Keratinocyte (primary cell): ENCODE results near the gene LEP. TPM values are rescaled to one million over a fixed set of nuclear protein-coding genes. Genes with fewer than 3 reads are reported as not detected.

Experiments
- DNase-seq: peaks from one replicate; pipeline ENCODE4 v3.0.0-alpha.2; 2011; ENCODE audit warnings: low read depth, missing footprints, low spot score
- FAIRE-seq: peaks from 2 replicates; lab custom pipeline; 2011; peaks lifted over from hg19 to GRCh38; lab: Jason Lieb, UNC
- H2AFZ ChIP-seq: 2 replicates; pipeline ENCODE4 v1.6.0; 2012; ENCODE audit warnings: low read length, control low read depth, inconsistent platforms; ENCODE audit not compliant: control insufficient read depth
- H3K27ac ChIP-seq: 2 replicates; pipeline ENCODE4 v1.5.1; 2011; ENCODE audit warnings: low read length; ENCODE audit not compliant: control insufficient read depth, insufficient read depth
- H3K27me3 ChIP-seq: 3 replicates; pipeline ENCODE4 v1.6.0; 2011; ENCODE audit warnings: low read length; ENCODE audit not compliant: control insufficient read depth, insufficient read depth; ENCODE audit errors: extremely low read depth
- H3K36me3 ChIP-seq, 2 experiments: 2 replicates in 1 of 2; 3 replicates in 1 of 2; pipeline ENCODE4 v1.5.1; 2011; ENCODE audit warnings: low read length in 2 of 2, mild to moderate bottlenecking in 1 of 2; ENCODE audit not compliant: control insufficient read depth in 2 of 2, insufficient read depth in 2 of 2; ENCODE audit errors: extremely low read depth in 1 of 2
- H3K4me1 ChIP-seq: 3 replicates; pipeline ENCODE4 v1.5.1; 2011; ENCODE audit warnings: low read length; ENCODE audit not compliant: control insufficient read depth, insufficient read depth; ENCODE audit errors: extremely low read depth
- H3K4me2 ChIP-seq: 3 replicates; pipeline ENCODE4 v1.6.0; 2011; ENCODE audit warnings: low read depth, low read length; ENCODE audit not compliant: control insufficient read depth, insufficient read depth; ENCODE audit errors: extremely low read depth
- H3K4me3 ChIP-seq, 3 experiments: fragments of 200-600 bp in 1 of 3; sonication (generic) in 1 of 3; 2 replicates in 2 of 3; 3 replicates in 1 of 3; pipeline ENCODE4 v1.5.1; 2011 to 2016; ENCODE audit warnings: low read length in 3 of 3, mild to moderate bottlenecking in 3 of 3, control low read depth in 2 of 3, inconsistent platforms in 1 of 3, low read depth in 1 of 3, mixed read lengths in 1 of 3, mixed run types in 1 of 3, moderate library complexity in 1 of 3; ENCODE audit not compliant: control insufficient read depth in 2 of 3, insufficient read depth in 2 of 3; ENCODE audit errors: extremely low read depth in 1 of 3
- H3K79me2 ChIP-seq: 2 replicates; pipeline ENCODE4 v1.6.0; 2012; ENCODE audit warnings: low read length; ENCODE audit not compliant: control insufficient read depth, insufficient read depth
- H3K9ac ChIP-seq: 3 replicates; pipeline ENCODE4 v1.6.0; 2011; ENCODE audit warnings: low read length; ENCODE audit not compliant: control insufficient read depth, insufficient read depth; ENCODE audit errors: extremely low read depth
- H3K9me1 ChIP-seq: 3 replicates; pipeline ENCODE4 v1.6.0; 2011; ENCODE audit warnings: low read length; ENCODE audit not compliant: control insufficient read depth, insufficient read depth; ENCODE audit errors: extremely low read depth
- H3K9me3 ChIP-seq: 2 replicates; pipeline ENCODE4 v1.5.1; 2012; ENCODE audit warnings: low read depth, low read length; ENCODE audit not compliant: control insufficient read depth
- H4K20me1 ChIP-seq: 3 replicates; pipeline ENCODE4 v1.6.0; 2011; ENCODE audit warnings: low read length; ENCODE audit not compliant: control insufficient read depth, insufficient read depth; ENCODE audit errors: extremely low read depth
- CTCF ChIP-seq, 3 experiments: IDR thresholded peaks in 1 of 3; conservative IDR thresholded peaks in 1 of 3; optimal IDR thresholded peaks in 1 of 3; 2 replicates in 2 of 3; 3 replicates in 1 of 3; pipeline versions ENCODE3 to v1.5.1; 2011; ENCODE audit warnings: low read length in 3 of 3, mild to moderate bottlenecking in 3 of 3, moderate library complexity in 2 of 3, control low read depth in 1 of 3, inconsistent platforms in 1 of 3; ENCODE audit not compliant: insufficient read depth in 2 of 3; ENCODE audit errors: extremely low read depth in 1 of 3
- EZH2 ChIP-seq: IDR thresholded peaks from one replicate; pipeline ENCODE4 v1.6.1; 2012; ENCODE audit warnings: inconsistent platforms, mild to moderate bottlenecking, low read length, moderate library complexity
- dilution Hi-C: fragments of 300-500 bp; cut with MboI; formaldehyde crosslinking; loops from one replicate; pipeline ENCODE4 v1.7.0; 2020; ENCODE audit warnings: low sequenced_read_pairs; ENCODE audit not compliant: extremely low pct_ligation_motif_present
- polyA plus RNA-seq, 5 experiments: library from polyadenylated mRNA; depleted of rRNA in 3 of 5; stranded (reverse) in 3 of 5; stranded (forward) in 1 of 5; unstranded in 1 of 5; fragments of >200 nt; gene quantifications; 1 replicate in 1 of 5; 2 replicates in 3 of 5; 3 replicates in 1 of 5; pipeline versions ENCODE4 v1.2.1 to v1.2.3, GENCODE V29; 2011 to 2012; ENCODE audit warnings: missing spikeins in 2 of 5, low read depth in 1 of 5, low replicate concordance in 1 of 5

LEP gene
- polyA plus RNA-seq, 1 donor (not counting 4 experiments of a cell fraction or from before 2014, with no cell fraction given), result 0.10 TPM

- DNase-seq (no peak), FAIRE-seq (no peak)
- dilution Hi-C loops, result no loop called here
- Histone ChIP-seq H3K4me3 (no peak overlapping the region), H2AFZ (no peak overlapping the region), H3K36me3 (no peaks in the 10 kb centered on the region), H3K9ac (no peak overlapping the region), H3K9me1 (no peaks in the 10 kb centered on the region), H3K27ac (no peak overlapping the region), H3K9me3 (no peaks in the 10 kb centered on the region), H4K20me1 (no peaks in the 10 kb centered on the region), H3K4me1 (peaks cover 11% of the 10 kb centered on the region), H3K4me2 (no peak overlapping the region), H3K27me3 (no peaks in the 10 kb centered on the region), H3K79me2 (no peaks in the 10 kb centered on the region)
- TF ChIP-seq EZH2 (no peak), CTCF (optimal IDR thresholded peaks at IDR 0.05 in 1 of 3, IDR thresholded peaks at IDR 0.05 in 1 of 3, conservative IDR thresholded peaks at IDR 0.05 in 1 of 3; ENCODE audit: extremely low read depth in 1 of 3, insufficient read depth in 2 of 3, low read length in 3 of 3) (no peak)
Observed at GRCh38 chr7:128274246-128274883, 33.3 kb downstream of the LEP start.

- Histone ChIP-seq H3K36me3 (no peaks in the 10 kb centered on the region), H2AFZ (no peak overlapping the region), H3K4me2 (no peak overlapping the region), H3K79me2 (no peaks in the 10 kb centered on the region), H3K9ac (no peak overlapping the region), H4K20me1 (no peaks in the 10 kb centered on the region), H3K27me3 (no peaks in the 10 kb centered on the region), H3K9me3 (no peaks in the 10 kb centered on the region), H3K27ac (no peak overlapping the region), H3K4me1 (peaks cover 11% of the 10 kb centered on the region), H3K4me3 (no peak overlapping the region), H3K9me1 (no peaks in the 10 kb centered on the region)
- dilution Hi-C loops, result no loop called here
- no peak for TF ChIP-seq CTCF (optimal IDR thresholded peaks at IDR 0.05 in 1 of 3, IDR thresholded peaks at IDR 0.05 in 1 of 3, conservative IDR thresholded peaks at IDR 0.05 in 1 of 3; ENCODE audit: extremely low read depth in 1 of 3, insufficient read depth in 2 of 3, low read length in 3 of 3)
- TF ChIP-seq EZH2, result no peak
- DNase-seq (no peak), FAIRE-seq (no peak)
Observed at GRCh38 chr7:128274884-128275603, 34.0 kb downstream of the LEP start.
